ENCODE data around the gene RAP1GAP2.
A peak's percentile ranks its signal among the peaks of the same experiment; 100 is the strongest.

RAP1GAP2 gene

DNA sequence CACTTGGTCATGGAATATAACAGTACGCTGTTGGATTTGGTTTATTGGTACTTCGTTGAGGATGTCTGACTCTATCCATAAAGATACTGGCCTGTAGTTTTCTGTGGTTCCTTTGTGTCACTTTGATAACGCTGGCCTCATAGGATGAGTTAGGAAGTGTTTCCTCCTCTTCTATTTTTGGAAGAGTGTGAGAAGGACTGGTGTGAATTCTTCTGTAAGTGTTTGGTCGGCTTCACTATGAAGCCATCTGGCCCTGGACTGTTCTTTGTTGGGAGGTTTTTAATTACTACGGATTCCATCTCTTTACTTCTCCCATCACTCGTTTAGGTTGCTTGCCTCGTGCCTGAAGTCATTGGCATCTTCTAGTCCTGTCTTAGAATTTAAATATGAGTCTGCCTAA, 149.9 kb downstream of the RAP1GAP2 start:
- DNase-seq (ENCODE audit: low read depth, low spot score), result no peak

DNA sequence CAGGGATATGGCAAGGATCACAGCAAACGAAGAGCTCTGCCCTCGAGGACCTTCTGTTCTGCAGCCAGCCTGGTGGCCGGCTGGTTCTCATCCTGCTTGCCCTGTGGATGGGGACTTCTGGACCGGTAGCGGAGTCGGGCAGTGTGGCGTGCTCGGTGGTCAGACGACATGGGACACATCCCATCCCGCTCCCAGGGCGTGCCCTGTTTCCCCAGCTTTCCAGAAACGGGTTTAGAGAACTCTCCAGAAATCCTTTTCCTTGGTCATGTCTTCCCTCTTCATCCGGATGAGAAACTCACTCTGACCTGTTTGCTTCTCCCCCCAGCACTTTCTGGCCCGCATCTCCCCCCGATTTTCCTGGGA, 151.3 kb downstream of the RAP1GAP2 start:
- no peak for DNase-seq (ENCODE audit: low read depth, low spot score)

DNA sequence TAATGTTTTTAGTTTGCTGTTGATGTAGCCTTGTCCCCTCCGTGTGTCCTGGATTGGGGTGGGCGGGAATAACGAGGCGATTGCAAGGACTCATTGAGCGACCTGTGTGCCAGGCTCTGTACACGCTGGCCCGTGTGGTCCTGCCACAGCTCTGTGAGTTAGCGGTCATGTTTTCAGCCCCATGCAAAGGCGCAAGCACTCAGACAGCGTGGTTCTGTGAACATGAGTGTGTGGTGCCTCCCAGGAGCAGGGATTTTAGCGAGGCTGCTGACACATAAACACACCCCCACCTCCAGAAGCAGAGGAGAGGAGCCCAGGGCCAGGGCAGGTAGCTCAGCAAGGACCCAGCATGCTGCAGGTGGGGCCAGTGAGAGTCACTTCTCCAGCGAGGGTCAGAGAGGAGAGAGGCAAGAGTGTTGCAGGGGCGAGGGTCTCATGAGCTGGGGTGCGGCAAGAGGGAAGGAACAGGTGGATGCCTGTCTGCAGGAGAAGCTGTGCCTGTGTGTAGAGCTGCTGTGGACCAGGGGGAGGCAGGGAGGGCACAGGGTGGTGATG, 151.8 kb downstream of the RAP1GAP2 start:
- no peak for DNase-seq (ENCODE audit: low read depth, low spot score)

DNA sequence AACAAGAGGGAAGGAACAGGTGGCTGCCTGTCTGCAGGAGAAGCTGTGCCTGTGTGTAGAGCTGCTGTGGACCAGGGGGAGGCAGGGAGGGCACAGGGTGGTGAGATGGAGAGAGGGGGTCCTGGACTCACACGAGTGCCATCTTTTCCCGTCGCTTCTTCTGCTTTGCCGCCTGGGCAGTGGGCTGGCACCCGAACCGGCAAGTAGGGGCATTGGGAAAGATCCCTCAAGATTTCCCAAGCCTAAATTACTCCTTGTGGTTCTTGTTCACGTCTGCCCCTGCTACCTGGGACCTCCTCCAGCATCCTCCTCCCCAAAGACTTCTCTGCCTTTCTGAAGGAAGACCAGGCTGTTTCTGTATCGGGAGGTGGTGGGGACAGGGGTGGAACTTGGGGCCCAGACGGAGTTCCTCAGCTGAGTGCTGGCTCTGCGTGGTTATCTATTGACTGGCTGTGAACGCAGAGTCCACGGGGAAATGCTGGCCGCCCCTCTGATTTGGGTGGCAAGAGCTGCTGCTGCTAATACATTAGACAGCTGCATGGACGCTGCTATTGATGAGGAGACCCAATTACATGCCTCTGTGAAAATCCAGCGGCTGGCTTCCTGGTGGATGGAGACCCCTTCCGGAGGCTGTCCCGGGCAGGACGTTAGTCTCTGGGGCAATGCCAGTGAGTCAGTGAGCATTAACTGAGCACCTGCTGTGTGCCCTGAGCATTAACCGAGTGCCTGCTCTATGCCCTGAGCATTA, 152.7 kb downstream of the RAP1GAP2 start:
- no peak for DNase-seq (ENCODE audit: low read depth, low spot score)

DNA sequence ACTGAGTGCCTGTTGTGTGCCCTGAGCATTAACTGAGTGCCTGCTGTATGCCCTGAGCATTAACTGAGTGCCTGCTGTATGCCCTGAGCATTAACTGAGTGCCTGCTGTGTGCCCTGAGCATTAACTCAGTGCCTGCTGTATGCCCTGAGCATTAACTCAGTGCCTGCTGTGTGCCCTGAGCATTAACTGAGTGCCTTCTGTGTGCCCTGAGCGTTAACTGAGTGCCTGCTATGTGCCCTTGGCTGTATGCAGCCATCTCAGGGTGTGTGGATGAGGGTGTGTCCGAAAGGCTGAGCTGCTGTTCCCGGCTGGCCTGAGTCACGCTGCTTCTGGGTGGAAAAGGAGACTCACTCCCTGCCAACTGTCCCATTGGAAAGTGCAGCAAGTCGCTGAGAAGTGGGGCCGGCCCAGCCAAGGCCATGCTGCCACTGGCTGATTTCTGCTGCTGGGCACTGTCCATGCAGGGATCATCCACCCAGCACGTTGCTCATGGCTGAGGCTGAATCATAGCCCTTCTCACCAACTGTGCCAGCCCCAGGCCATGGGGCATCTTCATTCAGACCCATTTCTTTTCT, 153.3 kb downstream of the RAP1GAP2 start:
- DNase-seq (ENCODE audit: low read depth, low spot score), result peak; percentile 56

DNA sequence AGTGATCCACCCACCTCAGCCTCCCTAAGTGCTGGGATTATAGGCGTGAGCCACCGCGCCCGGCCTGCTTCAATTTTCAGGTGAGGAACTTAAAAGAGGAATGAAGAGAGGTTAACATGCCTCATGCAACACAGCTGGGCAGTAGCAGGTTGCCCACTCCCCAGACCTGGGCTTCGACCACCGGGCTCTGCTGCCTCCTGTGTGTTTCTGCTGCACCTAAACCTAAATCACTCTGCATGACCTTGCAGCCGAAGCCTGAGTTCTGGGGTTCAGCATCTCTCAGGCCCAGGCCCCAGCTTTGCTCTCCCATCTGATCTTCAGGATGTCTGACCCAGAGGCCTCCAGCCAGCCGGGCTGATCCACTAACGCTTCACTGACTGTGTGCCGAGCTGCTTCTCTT, 154.6 kb downstream of the RAP1GAP2 start:
- DNase-seq (ENCODE audit: low read depth, low spot score), result no peak

GRCh38 chr17:2952174-2952845, 156.1 kb downstream of the RAP1GAP2 start:
- peak; percentile 24 for DNase-seq (ENCODE audit: low read depth, low spot score)

DNA sequence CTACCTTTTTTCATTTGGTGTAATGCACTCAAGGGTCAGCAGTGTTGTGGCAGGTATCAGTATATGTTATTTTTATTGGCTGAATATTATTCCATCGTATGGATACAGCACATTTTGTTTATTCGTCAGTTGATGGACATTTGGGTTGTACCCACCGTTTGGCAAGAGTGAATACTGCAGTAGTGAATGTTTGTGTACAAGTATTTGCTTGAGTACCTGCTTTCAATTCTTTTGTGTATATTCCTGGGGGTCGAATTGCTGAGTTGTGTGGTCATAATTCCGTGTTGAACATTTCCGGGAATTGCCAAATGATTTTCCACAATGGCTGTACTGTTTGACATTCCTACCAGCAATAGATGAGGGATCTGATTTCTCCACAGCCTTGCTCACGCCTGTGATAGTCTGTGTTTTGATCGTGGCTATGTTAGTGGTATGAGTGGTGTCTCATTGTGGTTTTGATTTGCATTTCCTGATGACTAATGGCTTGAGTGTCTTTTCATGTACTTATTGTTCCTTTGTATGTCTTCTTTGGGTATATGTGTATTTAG, 158.7 kb downstream of the RAP1GAP2 start:
- peak; percentile 96 for DNase-seq (ENCODE audit: low read depth, low spot score)

- DNase-seq (ENCODE audit: low read depth, low spot score), result no peak
Measured at GRCh38 chr17:2955931-2956582, 159.8 kb downstream of the RAP1GAP2 start.

- peak; percentile 53 for DNase-seq (ENCODE audit: low read depth, low spot score)
Measured at GRCh38 chr17:2957631-2958286, 161.5 kb downstream of the RAP1GAP2 start.

DNA sequence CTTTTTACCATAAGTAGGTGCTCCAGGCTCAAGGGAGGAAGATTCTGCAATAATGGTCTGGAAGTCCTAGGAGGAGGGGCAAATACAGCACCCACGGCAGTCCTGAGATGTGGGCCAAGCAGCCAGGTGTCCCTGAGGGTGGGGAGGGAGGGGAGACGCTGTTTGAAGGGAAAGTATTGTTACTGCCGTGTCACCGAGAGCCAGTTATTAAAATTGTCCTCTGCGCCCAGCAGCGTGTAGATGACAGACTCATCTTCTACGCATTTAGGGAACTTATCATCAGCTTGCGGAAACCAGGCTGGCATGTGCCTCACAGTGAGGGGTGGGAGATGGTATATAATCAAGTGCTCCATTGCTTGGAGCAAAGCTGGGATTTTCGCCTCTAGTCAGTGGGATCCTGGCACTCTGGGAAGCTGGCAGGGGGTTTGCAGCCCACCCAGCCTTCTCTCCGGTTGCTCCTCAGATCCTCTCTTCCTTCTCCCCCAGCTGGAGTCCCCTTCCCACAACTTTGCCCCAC, 162.5 kb downstream of the RAP1GAP2 start:
- no peak for DNase-seq (ENCODE audit: low read depth, low spot score)

GRCh38 chr17:2959371-2960130, 163.3 kb downstream of the RAP1GAP2 start:
- no peak for DNase-seq (ENCODE audit: low read depth, low spot score)

DNA sequence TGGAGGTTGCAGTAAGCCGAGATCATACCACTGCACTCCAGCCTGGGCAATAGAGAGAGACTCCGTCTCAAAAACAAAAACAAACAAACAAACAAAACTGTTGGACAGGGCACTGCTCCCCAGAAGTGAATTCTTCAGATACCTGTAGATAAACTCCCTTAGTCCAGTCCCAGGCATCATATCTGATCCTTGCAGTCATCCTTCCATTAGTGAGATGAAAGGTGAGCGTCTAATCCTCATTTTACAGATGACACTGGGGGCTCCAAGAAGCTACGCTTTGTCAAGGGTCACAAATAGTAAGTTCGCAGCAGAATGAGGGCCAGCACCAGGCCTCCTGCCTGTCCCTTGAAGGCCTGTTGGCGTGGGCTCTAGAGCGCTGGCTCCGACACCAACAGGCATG, 165.2 kb downstream of the RAP1GAP2 start:
- DNase-seq (ENCODE audit: low read depth, low spot score), result no peak

GRCh38 chr17:2962236-2962635, 166.0 kb downstream of the RAP1GAP2 start:
- no peak for DNase-seq (ENCODE audit: low read depth, low spot score)

GRCh38 chr17:2962729-2963128, 166.5 kb downstream of the RAP1GAP2 start:
- no peak for DNase-seq (ENCODE audit: low read depth, low spot score)

- no peak for DNase-seq (ENCODE audit: low read depth, low spot score)
Measured at GRCh38 chr17:2963332-2964027, 167.2 kb downstream of the RAP1GAP2 start.

DNA sequence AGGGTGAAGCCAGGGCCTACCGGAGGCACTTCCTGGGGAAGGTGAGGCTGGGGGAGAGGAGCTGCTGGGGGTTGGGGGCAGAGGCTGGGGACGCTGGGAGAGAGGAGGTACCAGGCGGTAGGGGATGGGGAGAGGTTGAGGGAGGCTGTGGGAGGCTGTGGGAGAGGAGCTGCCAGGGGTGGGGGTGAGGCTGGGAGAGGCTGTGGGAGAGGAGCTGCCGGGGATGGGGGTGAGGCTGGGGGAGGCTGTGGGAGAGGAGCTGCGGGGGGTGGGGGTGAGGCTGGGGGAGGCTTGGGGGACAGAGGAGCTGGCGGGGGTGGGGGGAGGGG, 167.8 kb downstream of the RAP1GAP2 start:
- DNase-seq (ENCODE audit: low read depth, low spot score), result no peak

DNA sequence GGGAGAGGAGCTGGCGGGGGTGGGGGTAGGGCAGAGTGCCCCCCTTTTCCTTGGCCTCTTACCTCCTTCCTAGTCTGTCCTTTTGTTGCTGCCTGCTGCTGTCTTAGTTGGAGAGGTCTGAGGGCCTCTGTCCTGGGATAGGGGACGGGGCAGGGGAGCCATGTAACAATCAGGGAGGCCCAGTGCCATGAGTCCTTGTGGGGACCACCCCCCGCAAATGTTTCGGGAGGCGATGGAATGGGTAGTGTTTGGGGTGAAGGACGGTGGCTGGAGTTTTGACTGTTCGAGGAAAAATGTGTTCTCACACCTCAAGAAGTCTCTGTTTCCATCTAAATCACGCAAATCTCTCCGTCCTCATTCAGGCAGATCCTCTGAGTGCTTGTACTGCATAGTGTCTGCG, 168.1 kb downstream of the RAP1GAP2 start:
- DNase-seq (ENCODE audit: low read depth, low spot score), result no peak

GRCh38 chr17:2964831-2965230, 168.6 kb downstream of the RAP1GAP2 start:
- no peak for DNase-seq (ENCODE audit: low read depth, low spot score)
